NCI-H2171 (cell line): ENCODE results near the gene YAE1.

Source experiments
- DNase-seq: peaks from one replicate; lab custom pipeline; 2025; lab: John Stamatoyannopoulos, UW

Gene YAE1

DNA sequence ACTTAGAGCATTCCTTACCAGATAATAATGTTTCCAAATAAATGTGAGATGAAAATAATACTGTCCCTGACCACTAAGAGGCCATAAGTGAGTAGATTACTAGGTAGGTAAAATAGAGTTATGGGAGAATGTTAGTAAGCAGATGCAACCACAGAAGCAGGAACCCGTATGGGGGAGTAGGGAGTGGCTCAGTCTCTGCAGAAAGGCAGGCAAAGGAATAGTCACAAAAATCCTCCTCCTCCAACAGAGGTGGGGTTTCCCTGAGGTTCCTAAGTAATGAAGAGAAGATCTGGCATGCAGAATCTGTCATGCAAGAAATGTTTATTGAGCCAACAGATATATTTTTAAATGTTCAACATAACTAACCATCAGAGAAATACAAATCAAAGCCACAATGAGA lies 9.0 kb upstream of the YAE1 start:
- DNase-seq: no peak

GRCh38 chr7:39557911-39558310 lies 8.3 kb upstream of the YAE1 start:
- DNase-seq: no peak

GRCh38 chr7:39560408-39560807 lies 5.8 kb upstream of the YAE1 start:
- DNase-seq: no peak

GRCh38 chr7:39560997-39561396 lies 5.2 kb upstream of the YAE1 start:
- DNase-seq: no peak

DNA sequence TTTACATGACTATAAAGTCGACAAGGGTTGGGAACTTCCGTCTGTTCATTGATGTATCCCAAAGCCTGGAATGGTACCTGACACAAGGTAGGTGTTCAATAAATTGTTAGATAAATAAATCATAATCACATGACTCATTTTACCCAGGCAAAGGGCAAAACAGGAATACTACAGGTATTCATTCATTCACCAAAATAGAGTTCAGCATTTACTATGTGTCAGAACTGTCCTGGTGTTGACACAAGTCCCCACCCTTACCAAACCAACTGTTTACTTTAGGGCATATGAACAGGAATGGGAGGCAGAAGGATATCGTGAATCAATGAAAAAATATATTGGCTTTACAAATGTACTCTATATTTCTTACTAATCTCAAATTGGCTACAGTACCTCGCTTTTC lies 666 bp upstream of the YAE1 start:
- no peak for DNase-seq

DNA sequence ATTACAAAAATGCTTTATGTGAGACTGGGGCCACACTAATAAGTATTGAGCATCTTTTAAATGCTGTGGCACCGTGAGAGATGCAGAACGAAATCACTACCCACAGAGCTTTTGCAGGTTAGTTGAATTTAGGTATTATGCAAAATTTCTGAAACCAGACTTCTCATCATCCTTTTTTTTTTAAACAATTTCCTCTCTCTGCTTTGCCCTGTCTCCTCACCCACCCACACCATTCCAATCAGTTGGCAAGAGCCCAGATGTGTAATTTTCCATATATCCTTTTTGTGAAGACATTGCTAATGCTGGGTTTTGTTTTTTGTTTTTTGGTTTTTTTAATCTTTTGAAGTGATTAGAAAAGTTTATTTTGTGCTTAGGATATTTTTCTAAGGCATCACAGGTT lies 1.1 kb downstream of the YAE1 start:
- DNase-seq: no peak

- no peak for DNase-seq
Observed at GRCh38 chr7:39574673-39575349, 8.6 kb downstream of the YAE1 start.

DNA sequence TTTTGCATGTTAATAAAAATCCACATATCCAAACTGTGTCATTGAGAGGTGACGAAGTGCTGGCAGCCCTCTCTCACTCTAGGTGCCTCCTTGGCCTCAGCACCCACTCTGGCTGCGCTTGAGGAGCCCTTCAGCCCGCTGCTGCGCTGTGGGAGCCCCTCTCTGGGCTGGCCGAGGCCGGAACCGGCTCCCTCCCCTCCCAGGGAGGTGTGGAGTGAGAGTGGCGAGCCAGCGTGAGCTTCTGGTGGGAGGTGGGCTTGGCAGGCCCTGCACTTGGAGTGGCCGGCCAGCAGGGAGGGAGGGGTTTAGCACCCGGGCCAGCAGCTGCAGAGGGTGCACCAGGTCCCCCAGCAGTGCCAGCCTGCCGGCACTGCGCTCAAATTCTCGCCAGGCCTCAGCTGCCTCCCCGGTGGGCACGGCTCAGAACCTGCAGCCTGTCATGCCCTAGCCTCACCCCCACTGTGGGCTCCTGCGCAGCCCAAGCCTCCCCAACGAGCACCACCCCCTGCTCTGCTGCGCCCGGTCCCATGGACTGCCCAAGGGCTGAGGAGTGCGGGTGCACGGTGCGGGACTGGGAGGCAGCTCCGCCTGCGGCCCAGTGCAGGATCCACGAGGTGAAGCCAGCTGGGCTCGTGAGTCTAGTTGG lies 11.1 kb downstream of the YAE1 start:
- DNase-seq: no peak

- peak; percentile 81 for DNase-seq
Observed at GRCh38 chr7:39580149-39580874, 14.1 kb downstream of the YAE1 start.

GRCh38 chr7:39582536-39582935 lies 16.3 kb downstream of the YAE1 start:
- DNase-seq: no peak

DNA sequence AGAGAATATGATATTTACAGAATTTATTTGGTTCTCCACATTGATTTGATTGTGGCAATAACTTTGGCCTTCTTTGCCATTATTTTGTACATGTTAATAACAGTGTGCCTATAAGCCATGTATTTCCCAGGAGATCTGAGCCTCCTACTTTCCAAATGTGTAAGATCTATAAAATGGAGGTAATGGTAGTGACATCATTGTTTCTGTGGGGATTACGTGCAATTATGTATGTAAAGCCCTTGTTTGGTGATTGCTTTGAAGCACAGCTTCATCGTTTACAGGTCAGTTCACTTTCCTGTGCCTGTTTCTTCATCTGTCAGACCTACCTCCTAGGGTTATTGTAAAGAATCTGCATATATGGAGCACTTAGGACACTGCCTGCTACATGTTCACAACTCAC lies 17.3 kb downstream of the YAE1 start:
- DNase-seq: no peak

DNA sequence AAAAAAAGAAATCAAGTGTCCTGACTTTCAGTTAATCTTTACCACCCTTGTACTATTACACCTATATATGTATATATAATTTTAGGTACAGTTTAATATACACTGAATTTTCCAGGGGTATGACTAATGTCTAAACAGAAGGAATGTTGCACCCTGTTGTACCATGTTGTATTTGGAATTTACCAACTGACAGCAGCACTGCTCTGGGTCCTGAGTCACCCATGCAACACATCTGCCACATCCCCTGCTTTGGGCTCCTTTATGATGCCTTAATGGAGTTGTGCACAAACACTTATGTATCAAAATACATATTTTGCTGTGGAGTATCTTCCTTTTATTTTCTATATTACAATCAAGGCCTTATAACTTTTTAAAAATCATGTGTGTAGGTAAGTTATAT lies 21.2 kb downstream of the YAE1 start:
- DNase-seq: no peak

DNA sequence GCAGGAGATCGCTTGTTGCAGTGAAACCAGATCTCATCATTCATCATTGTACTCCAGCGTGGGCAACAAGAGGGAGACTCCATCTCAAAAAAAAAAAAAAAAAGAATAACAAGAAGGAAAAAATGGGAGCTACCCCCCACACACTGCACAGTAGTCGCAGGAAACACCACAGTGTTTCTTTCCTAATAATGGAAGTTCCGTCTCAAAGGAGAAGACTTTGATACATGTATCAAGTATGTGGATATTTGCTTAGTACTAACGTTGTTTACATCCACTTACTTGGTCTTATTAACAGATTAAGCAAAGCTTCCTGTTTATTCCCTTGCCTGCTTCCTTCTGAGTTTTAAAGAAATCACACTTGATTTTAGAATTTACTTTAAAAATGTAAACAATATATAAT lies 22.2 kb downstream of the YAE1 start:
- DNase-seq: no peak

GRCh38 chr7:39589323-39590111 lies 23.3 kb downstream of the YAE1 start:
- no peak for DNase-seq

DNA sequence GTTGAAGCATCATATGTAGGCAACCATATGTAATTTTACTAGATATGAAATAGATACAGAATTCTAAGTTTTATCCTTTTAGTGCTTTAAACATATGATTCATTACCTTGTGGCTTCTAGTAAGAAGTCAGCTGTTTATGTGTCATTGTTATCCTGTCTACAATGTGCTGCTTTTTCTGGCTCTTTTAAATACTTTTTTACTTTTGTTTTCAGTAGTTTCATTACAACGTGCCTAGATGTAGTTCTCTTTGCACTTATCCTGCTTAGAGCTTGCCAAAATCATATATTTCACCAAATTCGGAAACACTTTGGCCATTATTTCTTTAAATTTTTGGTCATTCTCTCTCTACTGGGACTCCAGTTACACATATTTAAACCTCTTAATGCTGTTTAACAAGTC lies 26.4 kb downstream of the YAE1 start:
- no peak for DNase-seq

DNA sequence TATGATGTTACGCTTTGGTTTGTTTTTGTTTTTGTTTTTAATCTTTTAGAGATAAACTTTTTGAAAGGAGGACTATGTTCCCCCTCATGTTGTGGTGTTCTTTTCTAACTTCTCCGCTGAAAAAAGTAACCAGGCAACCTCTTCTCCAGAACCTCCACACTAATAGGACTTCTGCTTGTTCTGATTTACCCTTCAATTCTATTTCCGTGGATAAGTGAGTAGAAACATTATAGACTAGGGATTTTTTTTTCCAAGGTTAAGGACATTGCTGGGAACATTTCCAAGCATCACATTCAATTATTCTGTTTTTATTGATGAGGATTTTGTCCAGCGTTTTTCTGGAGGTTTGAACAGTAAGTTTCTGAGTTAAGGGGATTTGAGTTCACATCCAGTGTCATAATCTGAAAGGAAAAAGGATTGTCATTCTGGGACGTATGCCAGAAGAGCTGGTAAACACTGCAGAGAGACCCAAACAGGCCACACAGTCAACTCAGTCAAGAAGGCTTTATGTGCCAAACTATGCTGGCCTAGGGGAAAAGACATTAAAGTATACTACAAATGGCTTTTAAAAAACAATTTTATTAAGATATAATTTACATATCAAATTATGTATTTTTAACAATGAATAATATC lies 28.9 kb downstream of the YAE1 start:
- no peak for DNase-seq

GRCh38 chr7:39602351-39602750 lies 36.1 kb downstream of the YAE1 start:
- DNase-seq: no peak

GRCh38 chr7:39603924-39604323 lies 37.7 kb downstream of the YAE1 start:
- DNase-seq: no peak

- DNase-seq: no peak
Observed at GRCh38 chr7:39605087-39605486, 38.9 kb downstream of the YAE1 start.

- no peak for DNase-seq
Observed at GRCh38 chr7:39606352-39606751, 40.1 kb downstream of the YAE1 start.

- no peak for DNase-seq
Observed at GRCh38 chr7:39606941-39607340, 40.7 kb downstream of the YAE1 start.

- DNase-seq: no peak
Observed at GRCh38 chr7:39607865-39608264, 41.7 kb downstream of the YAE1 start.
